Stimulated activated CD4-positive, alpha-beta T cell treated with anti-CD3 and anti-CD28 coated beads, Interleukin-12 subunit alpha, Interleukin-12 subunit beta, amount 100 ng/mL, for 48 hours (primary cell): ENCODE measurements around the gene DCLK2.

ENCODE experiments used
- DNase-seq, 3 donors: peaks; one replicate each; pipeline ENCODE4 v3.0.0-alpha.2; 2020; ENCODE audit warnings: low read depth in 2 of 3, low spot score in 1 of 3

Gene DCLK2

DNA sequence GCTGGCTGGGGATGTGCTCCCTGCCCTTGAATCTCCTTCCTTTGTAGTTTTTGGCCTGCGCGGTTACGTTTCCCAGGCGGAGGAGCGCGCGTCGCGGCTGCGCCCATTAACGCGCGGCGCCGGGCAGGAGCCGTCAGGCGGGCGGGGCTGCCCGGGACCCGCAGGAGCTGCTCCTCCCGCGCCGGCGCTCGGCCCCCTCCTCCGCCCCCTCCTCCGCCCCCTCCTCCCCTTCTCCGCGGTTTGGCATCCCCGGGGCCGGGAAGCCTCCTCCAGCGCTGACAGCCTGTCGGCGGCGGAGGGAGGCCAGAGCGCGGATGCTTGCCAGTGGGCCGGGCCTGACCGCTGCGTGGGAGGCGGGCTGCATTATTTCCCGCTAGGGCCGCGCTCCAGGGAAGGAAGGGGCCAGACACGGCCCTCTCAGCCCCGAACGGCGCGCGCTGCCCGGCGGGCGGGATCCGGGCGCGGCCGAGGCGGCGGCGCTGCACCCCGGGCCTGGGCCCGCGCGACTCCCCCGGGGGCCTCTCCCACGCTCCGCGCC is at the start of gene DCLK2:
Gene DCLK2 (plus strand): TSS at position 405 of the 538 bp plus-strand sequence. CDS start 583 bp downstream, outside the sequence.
- DNase-seq: no peak

DNA sequence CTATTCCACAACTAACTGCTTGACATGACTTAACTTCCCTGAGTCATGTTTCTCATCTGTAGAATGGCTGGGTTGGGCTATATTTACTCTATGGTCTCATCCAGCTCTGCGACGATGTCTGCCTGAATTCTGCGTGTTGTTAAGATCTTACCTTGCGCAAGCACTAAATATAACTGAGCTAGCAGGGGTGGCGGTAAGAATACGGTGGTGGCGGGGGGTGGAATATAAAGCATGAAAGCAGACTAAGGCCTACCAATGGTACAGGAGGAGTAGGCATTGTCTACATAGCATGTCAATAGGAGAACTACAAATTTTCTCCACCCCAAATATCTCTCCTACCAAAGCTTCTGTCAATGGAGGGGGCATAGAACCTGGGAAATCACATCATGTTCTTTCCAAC is 45.7 kb upstream of the DCLK2 start:
- no peak for DNase-seq

DNA sequence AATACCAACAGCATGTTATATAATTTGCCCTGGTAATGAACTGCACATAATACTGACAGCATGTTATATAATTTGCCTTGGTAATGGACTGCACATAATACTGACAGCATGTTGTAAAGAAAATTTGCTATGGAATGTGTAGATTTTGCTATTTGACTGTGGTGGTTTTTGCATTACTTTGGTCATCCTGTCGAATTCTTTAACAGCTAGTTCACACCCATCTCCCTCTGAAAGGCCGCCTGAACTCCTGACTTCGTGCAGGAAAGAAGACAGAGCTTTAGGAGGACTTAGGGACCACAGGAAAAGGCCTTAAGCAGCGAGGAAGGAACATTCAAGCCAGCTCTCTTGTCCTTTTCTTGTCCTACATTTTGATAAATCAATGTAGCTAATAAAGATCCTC is 45.2 kb upstream of the DCLK2 start:
- no peak for DNase-seq

DNA sequence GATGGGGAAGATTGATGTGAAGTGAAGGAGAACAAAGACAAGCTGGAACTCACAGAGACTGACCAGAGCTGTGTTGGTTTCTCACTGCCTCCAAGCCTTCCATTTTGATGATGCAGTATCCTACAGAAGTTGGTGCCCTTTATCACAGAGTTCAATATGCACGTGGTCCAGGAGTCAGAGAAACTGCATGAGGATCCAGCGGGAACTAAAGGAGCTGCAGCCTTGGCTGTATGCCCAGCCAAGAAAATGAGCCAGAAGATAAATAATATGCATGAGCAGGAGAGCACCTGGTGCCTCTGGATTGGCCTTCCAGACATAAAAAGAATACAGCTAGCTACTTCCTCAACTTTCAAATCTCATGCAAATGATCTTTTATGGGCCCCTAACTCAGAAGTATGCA is 44.3 kb upstream of the DCLK2 start:
- DNase-seq: no peak

DNA sequence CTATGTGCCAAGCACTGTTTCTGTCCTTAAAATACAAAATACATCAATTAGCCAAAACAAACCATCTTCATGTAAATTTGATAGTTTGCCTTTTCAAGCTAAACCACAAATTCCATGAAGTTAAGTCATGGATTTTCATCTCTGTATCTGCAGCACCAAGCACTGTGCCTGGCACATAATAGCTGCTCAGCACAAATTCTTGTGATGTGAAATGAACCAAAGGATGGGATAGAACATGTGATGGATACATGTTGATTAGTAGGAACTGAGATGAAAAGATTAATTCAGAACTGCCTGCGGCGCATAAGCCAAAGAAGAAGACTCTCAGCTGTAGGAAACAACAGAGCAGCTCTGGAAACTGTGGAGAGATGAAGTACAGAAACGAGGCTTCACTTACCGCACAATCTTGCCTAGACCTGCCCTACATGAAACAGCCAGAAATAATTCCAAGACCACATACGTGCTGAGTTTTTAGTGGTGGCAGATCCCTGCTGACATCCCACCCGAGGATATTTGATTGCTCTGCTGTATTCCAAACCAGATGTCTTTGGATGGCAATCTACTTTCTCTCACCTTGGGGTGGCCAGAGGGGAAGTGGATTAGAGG is 40.9 kb upstream of the DCLK2 start:
- DNase-seq: no peak

DNA sequence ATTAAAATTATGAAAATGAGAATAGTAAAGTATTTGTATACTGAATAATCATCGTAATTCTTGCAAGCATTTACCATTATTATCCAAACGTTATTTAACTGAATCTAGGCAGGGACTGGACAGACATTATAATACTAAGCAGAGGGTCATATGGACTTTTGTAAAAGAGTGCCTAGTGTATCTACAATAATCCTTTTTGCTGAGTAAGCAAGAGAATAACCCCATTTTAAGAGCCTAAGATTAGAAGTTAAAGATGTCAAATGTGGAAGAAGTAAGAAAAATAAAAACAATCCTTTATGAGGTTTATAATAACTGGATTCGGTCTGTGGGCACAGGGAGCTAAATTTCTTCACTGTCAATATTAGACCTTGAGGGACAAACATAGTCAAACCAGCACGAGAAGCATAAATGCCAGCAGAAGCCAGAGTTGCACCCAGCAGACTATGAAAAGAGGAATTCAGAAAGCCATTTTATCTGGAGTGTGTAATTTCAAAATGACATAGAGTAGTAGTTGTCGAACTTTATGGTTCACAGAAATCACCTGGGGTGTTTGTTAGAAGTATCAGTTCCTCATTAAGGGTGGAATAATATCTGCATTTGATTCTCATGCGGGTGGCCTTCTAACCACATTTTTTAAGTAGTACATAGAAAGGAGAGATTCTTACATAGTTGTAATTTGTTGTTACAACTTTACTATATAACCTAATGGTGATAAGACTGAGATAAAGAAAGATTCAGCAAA is 39.7 kb upstream of the DCLK2 start:
- DNase-seq: no peak

DNA sequence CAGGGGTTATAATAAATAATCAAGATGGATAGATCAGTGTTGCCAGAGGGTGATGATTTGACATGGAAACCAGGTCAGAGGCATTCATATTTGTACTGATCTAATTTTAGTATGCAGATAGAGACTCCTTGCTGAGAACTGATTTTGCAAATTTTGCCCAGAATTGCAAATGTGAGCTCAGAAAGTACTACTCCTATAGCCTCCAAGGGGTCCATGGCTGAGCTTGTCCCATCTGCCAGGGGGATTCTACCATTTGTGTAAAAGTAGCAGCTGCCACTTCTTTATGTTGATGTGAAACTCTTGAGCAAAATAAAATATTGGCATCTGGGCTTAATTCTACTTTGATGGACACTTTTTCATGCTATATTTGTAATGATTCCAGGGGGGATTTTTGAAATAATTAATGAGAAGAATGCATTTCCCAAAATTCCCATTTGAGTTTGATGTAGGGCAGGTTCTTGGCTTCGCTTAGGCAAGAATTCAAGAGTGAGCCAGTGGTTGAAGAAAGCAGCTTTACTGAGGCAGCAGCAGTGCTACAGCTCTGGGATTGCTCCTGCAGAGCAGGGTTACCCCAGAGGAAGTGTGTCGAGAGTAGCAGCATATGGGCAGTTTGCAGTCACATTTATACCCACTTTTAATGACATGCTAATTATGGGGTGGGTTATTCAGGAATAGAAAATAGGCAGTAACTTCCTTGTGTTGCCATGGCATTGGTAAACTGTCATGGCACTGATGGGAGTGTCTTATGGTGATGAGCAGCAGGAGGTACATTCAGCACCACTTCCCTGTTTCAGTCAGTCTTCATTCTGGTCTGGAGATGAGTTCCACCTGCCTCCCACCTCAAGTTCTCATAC is 38.7 kb upstream of the DCLK2 start:
- no peak for DNase-seq

DNA sequence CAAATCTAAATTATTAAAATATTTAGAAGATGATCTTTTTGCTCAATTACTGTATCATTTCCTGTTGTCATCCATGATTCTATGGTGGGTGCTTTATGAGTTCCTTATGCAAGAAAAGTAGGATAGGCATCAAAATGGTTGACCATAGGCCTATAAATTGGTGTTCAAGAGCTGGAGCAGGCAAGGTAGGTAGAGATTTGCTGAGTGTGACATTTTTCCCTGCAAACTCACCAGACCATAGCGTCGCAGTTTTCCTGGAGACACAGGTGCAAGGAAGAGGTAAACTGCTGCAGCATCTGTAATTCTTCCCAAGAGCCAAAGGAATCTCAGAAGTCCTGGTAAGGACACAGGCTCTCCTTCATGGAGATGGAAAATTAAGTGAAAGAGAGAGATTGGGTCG is 33.7 kb upstream of the DCLK2 start:
- no peak for DNase-seq

DNA sequence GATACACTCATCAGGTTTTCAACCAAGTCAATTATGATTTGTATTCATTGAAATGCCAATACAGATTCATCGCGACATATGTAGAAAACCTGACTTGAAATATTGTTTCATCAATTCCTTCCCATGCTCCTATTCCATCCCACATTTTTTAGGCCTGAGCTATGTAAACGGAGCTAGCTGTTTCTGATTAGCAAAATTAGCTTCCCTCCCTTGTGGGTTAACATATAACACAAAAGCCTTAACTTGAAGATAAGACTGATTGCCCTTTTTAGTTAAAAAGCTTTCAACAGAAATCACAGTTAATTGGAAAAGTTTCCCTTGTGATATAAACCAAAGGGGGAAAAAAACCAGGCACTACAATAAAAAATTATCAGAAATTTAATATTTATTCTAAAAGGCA is 32.8 kb upstream of the DCLK2 start:
- no peak for DNase-seq

DNA sequence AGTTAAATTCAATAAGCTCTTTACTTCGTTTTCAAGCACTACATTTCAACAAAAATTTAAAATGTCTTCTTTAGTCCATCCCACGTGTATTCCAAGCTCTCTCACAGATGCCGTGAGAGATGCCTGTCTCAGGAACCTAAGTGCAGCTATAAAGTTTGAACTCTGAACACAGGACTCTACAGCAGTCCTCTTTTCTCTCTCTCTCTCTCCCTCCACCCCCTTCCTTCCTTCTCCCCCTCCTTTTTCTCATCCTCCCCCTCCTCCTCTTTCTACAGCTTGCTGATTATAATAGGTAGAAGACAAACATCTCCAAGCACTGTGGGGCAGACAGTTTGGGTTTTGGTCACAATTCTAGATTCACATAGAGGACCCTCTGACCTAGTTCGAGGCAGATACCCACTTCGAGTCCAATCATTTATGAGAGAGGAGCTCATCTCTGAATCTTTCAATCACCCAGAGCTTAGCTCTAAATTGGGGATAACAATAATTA is 31.5 kb upstream of the DCLK2 start:
- DNase-seq: no peak

DNA sequence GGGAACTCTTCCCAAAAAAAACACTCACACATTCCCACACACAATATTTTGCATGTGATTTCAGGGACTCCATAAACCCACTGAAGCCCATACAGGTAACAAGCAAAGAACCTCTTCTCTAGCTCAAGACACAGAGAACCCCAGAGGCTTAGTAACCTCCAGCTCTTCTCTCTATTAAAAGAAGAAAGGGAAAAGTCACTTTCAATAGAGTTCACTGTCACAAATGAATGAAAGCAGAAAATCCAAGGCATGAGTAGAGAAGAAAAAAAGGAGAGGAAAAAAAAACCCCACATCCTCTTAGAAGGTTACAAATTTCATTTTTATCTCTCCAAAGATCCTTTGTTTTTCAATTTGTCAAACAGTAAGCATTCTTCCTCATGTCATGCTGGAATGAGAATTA is 30.7 kb upstream of the DCLK2 start:
- no peak for DNase-seq

DNA sequence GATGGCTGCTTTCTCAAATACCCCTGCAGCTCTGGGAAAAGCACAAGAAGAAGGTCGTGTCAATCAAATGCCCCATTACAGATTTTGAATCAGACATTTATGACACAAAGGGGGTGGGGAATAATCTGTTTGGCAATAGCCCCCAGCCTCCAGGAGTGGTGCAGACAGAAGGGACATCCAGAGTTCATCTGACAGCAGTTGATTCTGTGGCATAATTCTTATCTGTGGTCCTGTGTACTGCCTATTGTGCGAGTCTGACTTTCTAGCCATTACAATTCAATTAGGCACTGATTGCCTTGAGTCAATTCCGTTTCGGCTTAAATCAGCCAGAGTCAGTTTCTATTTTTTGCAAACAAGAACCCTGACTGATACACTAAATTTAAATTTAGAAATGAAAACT is 28.6 kb upstream of the DCLK2 start:
- no peak for DNase-seq

DNA sequence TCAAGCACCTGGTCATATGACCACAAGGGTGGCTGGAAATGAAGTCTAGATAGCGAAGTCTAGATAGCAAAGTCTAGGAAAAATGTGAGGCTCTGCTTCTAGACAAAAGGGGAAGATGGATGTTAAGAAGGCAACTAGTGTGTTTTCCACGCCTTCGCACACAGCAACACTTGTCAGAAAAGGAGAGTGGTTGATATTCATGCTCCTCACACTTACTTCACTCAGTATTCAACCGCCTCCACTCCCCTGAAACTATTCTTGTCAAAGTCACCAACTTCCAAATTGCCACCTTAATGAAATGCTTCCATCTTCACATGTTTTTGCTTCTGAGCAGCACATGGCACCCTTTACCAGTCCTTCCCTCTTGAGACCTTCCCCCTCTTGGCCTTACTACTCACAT is 27.7 kb upstream of the DCLK2 start:
- no peak for DNase-seq

DNA sequence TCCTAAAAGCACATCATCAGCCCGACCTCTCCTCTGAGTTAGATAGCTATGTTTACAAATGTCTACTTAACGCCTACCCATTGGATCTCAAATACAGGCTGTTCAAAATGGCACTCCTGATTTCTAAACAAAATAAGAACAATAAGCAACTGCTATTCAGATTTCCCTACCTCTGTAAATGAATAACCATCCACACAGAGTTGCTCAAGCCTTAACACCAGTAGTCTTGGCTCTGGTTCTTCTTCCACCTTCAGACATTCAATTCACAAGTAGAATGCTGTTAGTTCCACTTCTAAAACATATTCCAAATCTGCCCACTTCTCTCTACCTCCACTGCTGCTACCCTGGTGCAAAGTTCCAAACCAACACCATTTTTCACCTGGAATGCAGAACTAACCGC is 27.1 kb upstream of the DCLK2 start:
- DNase-seq: no peak

DNA sequence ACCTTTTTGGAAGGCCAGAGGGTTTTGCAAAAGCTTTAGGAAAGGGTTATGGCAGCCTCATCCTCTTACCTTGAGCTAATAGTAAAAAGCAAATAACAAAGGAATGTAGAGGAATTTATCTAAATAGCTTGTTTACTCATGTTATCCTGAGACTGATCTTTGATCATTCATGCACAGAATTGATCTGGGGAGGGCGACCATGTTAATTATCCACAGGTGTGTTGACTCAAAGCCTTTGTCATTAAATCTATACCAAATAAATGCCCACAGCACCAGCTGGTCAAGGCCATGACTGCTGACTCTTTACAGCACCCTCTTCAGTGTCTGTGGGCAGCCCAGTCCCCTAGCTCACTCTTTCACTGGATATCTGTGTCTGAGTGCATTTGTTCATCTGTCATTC is 22.8 kb upstream of the DCLK2 start:
- DNase-seq: no peak

DNA sequence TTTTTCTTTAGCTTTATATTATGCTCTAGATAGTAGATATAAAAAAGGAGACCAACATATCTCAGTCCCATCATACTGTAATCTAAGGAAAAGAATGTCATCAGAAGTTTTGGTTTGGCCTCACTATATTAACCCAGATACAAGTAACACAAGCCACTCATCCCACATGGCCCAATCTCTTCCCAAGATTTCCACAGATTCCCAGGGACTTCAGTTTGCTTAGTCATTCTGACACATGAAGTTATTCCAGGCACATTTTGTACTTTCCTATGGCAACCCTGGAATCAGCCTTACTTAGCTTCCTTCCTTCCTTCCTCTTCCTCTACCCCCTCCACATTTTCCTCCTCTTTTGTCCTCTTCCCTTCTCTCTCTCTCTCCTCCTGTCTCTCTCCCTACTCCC is 21.7 kb upstream of the DCLK2 start:
- DNase-seq: no peak

DNA sequence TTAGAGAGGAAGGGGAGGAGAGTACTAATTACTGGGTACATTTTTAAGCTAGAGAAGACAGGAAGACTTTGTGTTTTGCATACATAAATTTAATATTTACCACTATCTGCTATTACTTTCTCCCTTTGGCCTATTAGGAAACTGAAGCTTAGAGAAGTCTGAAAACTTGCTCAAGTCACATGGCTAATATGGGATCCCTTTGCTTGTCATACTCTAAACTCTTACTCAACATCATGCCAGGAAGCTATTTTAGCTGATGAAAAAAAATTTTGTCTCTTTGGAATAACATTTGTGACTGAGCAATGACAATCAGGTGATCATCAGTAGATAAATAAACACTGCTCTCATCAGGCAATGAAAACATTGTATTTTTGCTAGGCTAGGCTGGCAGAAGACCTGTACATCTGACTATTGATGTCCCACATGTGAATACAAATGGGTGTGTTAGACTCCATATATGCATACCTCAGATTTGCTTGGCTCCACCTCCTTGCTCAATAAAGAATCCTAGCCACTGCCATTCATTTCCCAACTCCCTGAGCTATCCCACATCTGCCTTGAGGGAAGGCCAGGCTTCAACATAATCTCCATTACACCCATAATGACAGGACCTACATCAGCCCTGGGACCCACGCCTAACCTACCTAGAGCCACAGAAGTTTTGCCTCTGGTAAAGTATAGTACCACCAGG is 17.0 kb upstream of the DCLK2 start:
- no peak for DNase-seq

DNA sequence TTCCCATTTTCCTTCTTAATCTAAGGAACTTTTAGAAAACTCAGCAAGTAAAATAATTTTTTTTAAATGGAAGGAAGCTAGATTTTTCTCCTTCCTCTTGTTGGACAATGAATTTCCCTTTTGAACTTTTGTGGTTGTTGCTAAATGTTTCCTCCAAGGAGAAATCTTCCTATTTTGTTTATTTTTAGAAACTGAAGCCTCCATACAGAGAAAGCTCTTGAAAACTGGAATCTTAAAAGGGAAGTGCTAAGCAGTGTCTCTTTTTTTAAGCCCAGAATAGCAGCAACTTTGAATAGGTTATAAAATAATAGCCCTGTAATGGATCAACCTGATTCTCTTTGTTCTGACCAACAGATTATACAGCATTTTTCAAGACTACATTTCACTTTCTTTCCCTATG is 15.1 kb upstream of the DCLK2 start:
- no peak for DNase-seq

DNA sequence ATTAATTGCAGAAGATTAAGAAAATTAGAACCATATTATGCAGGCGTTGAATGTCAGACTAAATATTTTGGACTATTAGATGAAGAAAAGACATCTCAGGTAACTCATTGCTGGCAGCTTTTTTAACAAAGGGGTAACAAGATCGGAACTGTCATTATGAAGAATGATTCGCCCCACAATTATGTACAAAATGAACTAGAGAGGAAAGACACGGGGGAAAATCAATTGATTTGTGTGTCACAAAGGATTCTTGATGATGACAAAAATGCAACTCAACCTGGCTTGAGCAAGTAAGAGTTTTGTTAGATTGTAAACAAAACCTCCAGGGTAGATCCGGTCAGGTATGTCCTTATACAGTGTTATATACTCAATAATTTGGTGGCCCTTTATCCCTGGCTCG is 12.5 kb upstream of the DCLK2 start:
- DNase-seq: no peak

DNA sequence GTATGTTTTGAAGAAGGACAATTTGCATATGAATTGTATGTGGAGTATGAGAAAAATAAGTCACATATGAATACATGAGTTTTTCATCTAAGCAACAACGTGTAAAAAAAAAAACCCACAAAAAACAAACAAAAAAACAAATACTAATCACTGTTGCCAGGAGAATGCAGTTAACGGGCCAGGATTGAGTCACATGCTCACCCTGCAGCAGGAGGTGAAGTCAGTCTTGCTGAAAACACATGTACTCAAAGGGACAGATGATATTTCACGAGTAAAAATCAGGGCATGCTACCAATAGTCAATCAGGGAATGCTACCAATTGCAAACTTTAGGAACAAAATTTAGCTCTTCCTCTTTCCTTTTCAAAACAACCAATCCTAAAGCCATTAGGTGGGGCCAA is 10.4 kb upstream of the DCLK2 start:
- no peak for DNase-seq

DNA sequence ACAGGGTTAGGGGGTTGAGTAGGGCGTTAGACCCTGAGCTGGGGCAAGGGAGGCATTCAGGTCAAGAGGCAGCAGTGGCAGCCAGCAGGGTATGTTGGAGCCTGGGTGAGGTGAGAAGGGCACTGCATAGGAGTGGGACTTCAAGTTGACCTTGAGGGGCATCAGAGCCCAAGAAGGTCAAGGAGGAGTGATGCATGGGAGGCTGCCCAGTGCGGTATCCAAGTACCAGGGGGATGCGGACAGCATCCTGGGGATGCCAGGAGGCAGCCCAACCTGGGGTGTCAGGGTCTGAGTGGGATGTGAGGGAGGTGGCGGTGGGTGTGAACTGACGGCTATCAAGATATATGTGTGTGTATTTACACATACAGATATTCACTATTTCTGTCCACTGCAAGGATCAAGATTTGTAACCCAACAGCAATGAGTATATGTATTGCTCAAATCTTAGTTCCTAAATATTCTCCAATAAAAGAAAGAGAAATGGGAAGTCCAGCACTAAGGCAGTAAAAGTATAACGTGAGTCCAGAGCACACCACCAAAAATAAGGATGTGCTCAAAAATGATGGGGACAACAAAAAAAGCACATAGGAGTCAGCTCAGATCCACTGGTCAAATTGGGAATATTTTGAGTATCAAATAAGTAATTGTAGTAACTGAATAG is 9.8 kb upstream of the DCLK2 start:
- no peak for DNase-seq
